ENCODE measurements around the gene PLIN3. TPM values are rescaled to one million over a fixed set of nuclear protein-coding genes. Genes with fewer than 3 reads are reported as not detected.
"Not testable (repeated sequence)": the region's sequence is repeated elsewhere in the genome, so short reads cannot be mapped to it uniquely, and the experiment has no call there.

The PLIN3 gene
- total RNA-seq, result 95.2 TPM

DNA sequence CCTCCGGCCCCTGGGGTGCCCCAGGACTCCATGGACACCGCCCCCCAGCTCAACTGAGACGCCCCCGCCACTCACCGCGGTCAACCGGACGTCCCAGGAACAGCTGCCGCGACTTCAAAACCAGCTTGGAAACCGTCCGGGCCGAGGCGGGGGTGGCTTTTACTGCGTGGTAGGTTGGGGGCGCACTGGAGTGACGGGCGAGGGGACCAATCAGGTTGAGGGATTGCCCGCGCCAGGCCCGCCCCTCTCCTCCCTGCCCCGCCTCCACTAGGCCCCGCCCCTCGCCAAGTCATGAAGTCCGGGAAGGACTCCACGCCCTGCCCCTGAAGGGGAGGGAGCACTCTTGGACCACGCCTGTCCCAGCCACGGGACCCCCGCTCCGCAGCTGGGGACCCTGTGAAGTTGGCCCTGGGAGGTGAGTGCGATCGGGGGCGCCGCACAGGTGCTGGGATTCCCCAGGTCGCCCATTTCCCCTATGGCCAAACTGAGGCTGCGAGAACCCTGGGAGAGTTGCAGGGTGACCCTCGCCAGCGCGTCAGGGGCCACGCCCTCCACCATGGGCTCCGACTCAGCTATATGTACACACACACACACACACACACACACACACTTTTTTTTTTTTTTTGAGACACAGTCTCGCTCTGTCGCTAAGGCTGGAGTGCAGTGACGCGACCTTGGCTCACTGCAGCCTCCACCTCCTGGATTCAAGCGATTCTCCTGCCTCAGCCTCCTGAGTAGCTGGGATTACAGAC is at the start of gene PLIN3:
PLIN3 (minus strand) TSS at position 134 of the 752 bp plus-strand sequence. CDS start 6,273 bp downstream, outside the sequence.
- DNase-seq, result peak; percentile 98

GRCh38 chr19:4916292-4917082 is 49.0 kb upstream of the PLIN3 start:
- DNase-seq, result no peak

DNA sequence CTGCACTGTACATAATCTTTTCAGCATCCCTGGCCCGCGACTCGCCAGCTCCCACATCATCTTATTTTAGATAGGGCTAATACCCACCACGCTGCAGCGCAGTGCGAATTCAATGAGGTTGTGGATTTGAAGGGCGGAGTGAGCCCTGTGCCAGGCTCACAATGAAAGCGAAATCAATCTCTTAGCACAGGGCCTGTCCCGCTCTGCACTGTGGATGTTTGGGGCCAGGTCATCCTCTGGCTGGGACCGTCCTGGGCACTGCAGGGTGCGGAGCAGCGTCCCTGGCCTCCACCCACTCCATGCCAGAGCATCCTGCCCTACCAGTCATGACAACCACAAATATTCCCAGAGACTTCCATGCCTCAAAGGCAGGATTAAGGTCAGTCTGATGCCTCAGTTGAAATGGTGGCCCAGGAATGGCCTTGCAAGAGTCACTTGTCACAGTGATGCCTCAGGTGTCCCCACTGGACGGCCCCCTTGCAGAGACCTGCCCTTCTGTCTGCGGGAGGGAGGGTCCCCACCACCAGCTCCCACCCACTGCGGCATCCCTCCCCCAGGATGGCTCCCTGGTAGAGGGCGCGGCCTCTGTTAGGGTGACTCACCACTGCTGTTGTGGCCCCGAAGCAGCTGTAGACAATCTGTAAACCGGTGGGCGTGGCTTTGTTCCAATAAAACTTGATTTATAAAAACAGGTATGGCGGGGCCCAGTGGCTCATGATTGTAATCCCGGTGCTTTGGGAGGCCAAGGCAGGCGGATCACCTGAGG is 47.5 kb upstream of the PLIN3 start:
- no peak for DNase-seq

GRCh38 chr19:4913996-4914735 is 46.7 kb upstream of the PLIN3 start:
- no peak for DNase-seq

GRCh38 chr19:4911786-4912672 is 44.6 kb upstream of the PLIN3 start:
- DNase-seq, result peak; percentile 86

DNA sequence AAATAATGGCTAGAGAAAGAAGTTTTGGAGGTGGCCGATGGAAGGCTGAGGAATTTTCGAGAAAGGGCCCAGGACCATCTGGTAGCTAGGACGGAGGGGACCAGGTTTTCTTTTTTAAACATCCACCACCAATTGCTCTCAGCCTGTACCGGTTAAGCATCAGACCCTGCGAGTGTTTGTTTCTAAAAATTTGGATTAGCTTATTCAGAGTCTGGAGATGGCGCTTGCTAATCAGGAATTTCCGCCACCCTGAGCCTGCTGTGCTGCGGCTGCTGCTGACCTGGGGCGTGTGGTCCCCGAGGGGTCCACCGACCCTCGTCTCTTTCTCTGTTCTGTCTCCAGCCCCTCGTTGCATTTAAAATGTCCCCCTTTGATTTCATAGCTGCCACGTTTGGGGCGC is 43.8 kb upstream of the PLIN3 start:
- no peak for DNase-seq

DNA sequence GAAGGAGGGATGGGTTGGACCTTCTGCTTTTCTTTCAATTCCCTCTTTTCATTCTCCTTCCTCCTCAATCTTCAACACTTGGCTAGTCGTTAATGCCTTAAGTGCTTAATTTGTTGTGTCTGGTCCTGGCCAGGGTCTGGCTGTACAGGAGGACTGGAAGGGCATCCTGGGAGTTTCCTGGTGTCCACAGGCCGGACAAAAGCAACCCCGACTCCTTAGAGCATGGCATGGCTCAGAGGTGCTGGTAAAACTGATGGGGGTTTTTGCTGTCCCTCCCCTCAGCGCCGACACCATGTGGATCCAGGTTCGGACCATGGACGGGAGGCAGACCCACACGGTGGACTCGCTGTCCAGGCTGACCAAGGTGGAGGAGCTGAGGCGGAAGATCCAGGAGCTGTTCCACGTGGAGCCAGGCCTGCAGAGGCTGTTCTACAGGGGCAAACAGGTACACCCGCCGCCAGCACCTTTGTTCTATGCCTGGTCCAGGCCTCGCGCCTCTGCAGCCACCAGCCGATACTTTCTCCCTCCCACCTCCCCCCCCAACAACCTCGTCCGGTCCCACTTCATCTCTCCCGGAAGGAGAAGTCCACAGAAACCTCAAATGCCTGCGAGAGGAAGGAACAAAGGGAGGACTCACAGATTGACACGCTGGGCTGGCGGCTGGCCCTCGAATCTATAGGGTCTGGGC is 43.3 kb upstream of the PLIN3 start:
- no peak for DNase-seq

GRCh38 chr19:4909897-4910593 is 42.6 kb upstream of the PLIN3 start:
- DNase-seq, result peak; percentile 97

DNA sequence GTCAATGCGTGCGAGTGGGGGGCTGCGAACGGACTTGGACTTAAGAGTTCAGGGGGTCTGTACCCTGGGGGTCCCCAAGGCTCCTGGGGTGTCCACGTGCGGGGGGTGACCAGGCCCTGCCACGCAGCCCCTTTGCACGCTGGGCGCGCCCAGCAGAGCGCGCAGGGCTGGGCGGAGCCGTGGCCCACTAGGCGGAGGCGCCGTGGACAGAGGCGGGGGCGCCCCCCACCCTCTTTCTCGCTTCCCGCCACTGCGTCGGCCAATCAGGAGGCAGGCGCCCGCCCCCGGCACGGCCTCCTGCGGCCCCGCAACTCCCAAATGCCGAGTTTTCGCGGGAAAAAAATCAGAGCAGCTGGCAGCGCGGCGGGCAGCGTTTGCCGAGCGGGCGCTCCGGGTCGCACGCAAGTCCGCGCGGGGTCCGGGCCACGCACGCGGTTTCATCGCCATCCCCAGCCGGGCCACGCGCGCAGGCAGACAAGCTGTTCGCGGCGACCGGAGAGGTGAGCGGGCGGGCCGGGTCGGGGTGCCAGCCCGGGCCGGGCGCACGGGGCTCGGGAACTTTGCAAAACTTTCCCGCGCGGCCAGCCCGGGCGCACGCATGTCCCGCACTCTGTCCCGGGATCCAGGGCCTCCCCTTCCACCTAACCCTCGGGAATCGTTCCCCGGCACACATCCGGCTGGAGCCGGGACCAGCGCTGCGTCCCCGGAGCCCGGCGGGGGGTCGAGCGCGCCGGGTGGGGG is 41.9 kb upstream of the PLIN3 start, which contains the start of gene UHRF1:
UHRF1 (plus strand) TSS at position 346 of the 741 bp plus-strand sequence. CDS start 1,385 bp downstream, outside the sequence.
- DNase-seq, result peak; percentile 73

DNA sequence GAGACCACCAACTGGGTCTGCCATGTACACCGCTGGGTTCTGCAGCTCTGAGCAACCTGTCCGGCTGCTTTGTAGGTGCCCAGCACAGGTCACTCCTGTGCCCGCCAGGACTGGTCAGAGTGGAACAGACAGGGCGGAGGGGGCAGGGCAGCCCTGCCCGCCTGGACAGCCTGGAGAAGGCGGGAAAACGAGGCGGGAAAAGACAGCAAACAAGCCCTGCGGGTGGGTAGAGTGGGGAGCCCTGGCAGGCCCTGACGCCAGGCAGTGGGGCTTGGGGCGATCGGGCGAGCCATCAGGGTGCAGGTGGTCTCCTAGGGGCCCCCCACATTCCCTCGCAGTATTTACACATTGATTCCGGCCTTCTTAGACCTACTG is 41.3 kb upstream of the PLIN3 start:
- DNase-seq, result no peak

DNA sequence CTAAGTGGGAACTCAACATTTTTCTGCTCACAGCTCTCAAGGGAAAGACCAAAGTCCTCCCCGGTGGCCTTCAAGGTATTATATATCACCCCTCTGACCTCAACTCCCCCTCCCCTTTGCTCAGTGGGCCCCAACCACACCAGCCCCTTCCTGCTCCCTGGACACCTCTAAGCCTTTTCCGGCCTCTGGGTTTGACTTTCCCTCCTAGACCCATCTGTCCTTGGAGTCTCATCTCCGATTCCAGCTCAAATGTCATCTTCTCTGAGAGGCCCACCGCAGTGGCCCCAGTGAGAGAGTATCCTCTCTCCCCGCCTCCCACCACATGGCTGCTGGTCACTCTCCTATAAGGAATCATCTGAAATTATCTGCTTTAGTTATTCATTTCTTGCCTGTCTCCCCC is 40.9 kb upstream of the PLIN3 start:
- no peak for DNase-seq

DNA sequence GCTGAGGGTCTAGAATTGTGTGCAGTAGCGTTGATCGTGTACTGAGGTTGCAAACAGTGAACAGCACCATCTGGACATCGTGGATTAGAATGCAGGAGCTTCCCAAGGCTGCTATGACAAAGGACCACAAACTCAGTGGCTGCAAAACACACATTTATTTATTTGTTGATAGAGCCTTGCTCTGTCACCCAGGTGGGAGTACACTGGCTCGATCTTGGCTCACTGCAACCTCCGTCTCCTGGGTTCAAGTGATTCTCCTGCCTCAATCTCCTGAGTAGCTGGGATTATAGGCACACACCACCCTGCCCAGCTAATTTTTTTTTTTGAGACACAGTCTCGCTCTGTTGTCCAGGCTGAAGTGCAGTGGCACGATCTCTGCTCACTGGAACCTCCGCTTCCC is 39.5 kb upstream of the PLIN3 start:
- no peak for DNase-seq

DNA sequence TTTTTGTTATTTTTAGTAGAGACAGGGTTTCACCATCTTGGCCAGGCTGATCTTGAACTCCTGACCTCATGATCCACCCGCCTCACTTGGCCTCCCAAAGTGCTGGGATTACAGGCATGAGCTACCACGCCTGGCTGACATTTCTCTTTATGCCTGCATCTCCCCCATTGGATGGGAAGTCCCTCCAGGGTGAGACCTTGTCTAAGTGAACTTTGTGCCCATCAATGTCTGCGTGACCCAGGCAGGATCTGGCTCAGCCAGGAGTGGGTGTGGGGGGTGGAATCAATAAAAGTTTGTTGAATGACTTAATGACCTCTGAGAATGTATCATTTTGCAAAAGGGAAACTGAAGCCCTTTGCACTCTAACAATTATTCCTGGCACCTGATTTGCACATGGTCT is 37.0 kb upstream of the PLIN3 start:
- no peak for DNase-seq

- no peak for DNase-seq
Observed at GRCh38 chr19:4902796-4903195, 35.3 kb upstream of the PLIN3 start, which contains the start of gene ARRDC5. Gene ARRDC5, minus strand, starts transcription at chr19:4902896. Its CDS starts 71 bp downstream, at chr19:4902825.

DNA sequence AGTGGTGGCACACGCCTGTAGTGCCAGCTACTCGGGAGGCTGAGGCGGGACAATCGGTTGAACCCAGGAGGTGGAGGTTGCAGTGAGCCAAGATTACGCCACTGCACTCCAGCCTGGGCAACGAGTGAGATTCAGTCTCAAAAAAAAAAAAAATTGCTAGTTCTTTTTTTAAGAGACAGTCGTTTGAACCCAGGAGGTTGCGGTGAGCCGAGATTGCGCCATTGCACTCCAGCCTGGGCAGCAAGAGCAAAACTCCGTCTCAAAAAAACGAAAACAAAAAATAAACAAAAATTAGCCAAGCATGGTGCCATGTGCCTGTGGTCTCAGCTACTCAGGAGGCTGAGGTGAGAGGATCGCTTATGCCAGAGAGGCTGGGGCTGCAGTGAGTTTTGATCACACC is 33.4 kb upstream of the PLIN3 start:
- DNase-seq, result not testable (repeated sequence)

- DNase-seq, result peak; percentile 59
Observed at GRCh38 chr19:4897146-4897545, 29.7 kb upstream of the PLIN3 start.

GRCh38 chr19:4896372-4896771 is 28.9 kb upstream of the PLIN3 start:
- no peak for DNase-seq

DNA sequence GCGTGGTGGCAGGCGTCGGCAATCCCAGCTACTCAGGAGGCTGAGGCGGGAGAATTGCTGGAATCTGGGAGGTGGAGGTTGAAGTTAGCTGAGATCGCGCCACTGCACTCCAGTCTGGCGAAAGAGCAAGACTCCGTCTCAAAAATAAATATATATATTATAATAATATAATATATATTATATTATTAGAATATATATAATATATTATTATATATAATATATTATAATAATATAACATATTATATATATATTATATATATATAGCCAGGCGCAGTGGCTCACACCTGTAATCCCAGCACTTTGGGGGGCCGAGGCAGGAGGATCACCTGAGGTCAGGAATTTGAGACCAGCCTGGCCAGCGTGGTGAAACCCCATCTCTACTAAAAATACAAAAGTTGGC is 25.5 kb upstream of the PLIN3 start:
- not testable (repeated sequence) for DNase-seq

DNA sequence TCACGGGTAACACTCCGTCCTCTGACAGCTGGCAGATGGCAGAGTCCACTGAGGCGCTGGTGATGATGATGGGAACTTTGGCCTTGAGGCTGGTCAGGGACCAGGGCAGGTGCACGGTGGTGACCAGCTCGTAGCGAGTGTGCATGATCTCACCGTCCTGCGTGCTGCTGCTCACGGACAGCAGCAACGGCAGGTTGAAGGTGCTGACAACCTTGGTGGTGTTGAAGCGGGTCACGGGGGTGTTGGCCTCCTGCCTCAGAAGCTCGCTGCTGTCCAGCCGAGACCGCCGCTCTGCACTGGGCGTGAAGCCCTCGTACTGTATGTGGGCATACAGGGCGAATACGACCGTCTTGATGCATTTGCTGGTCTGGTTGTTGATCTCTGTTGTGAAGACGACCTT is 23.6 kb upstream of the PLIN3 start:
- DNase-seq, result no peak
